ENCODE results near the gene EID3.
"Not testable (repeated sequence)": the region's sequence is repeated elsewhere in the genome, so short reads cannot be mapped to it uniquely, and the experiment has no call there.

The EID3 gene

DNA sequence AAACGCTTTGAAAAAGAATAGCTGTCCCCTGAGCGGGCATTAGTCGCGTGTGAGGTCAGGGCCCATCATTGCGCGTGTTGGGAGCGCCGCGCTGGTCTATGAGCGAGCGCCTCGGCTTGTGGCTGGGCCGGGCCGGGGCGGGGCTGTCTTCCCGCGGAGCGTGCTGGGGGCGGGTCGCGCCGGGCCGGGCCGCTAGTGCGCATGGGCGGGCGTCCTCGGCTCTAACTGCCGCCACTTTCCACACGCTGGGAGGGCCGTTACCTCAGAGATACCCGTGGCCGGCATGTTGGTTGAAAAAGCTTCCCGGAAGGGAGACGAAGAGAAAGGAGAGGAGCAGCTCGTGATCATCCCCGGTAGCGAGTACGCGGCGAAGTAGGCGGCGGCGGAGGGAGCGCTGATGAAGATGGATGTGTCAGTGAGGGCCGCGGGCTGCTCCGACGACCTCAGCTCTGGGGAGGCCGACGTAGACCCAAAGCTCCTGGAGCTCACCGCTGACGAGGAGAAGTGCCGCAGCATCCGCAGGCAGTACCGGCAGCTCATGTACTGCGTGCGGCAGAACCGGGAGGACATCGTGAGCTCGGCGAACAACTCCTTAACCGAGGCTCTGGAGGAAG is at the start of gene EID3:
EID3 (plus strand) TSS at position 202 of the 614 bp plus-strand sequence; CDS start at position 398, 196 bp downstream.
- DNase-seq: no peak

- no peak for DNase-seq
Observed at GRCh38 chr12:104257913-104258472, 45.5 kb upstream of the EID3 start.

- DNase-seq: no peak
Observed at GRCh38 chr12:104258476-104259067, 45.0 kb upstream of the EID3 start.

DNA sequence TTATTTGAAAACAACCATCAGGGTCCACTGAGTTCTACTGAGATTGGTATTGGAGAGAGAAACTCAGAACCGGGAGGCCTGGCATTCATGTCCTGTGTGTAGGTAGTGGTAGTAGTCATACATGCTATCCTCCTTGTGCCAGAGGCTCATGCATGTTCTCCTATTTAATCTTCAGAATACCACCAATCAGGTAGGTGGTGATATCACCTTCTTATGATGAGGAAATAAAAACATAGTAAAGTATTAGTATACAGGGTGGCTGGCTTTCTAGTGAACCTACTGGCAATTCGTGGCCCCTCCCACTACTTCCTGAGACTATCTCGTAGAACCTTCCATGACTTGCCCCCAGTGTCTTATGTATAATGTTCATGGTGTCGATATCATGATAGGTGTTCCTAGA is 40.5 kb upstream of the EID3 start:
- no peak for DNase-seq

GRCh38 chr12:104263580-104264358 is 39.8 kb upstream of the EID3 start:
- DNase-seq: no peak

DNA sequence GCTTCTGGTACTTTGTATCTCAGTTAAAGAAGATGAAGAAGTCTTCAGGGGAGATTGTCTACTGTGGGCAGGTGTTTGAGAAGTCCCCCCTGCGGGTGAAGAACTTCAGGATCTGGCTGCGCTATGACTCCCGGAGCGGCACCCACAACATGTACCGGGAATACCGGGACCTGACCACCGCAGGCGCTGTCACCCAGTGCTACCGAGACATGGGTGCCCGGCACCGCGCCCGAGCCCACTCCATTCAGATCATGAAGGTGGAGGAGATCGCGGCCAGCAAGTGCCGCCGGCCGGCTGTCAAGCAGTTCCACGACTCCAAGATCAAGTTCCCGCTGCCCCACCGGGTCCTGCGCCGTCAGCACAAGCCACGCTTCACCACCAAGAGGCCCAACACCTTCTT is 38.1 kb upstream of the EID3 start:
- not testable (repeated sequence) for DNase-seq

DNA sequence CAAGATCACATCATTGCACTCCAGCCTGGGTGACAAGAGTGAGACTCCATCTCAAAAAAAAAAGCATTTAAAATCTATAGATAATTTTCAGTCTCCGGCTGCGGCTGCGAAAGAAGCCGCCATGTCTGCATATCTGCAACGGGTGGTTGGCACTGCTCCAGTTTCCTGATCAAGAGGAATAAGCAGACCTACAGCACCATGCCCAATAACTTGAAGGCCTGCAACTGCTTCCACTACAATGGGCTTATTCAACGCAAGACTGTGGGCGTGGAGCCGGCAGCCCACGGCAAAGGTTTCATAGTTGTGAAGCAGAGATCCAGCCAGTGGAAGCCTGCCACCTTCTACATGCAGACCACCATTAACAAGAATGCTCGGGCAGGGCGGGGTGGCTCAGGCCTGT is 30.6 kb upstream of the EID3 start:
- no peak for DNase-seq

GRCh38 chr12:104273503-104273902 is 30.0 kb upstream of the EID3 start:
- no peak for DNase-seq

DNA sequence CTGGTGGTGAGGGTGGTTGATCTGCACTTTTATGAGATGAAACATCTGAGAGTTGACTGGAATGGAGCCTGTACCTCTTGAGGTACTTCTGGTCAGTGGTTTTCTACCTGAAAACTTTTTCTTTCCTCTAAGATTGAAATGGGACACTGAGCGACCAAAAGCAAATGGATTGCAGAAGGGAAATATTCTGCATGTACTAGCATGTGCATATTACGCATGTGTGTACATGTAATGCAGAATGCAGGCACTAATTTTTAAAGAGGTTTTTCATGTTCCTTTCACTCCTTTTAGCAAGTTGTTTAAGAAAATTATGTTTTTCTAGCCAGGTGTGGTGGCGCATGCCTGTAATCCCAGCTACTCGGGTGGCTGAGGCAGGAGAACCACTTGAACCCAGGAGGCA is 28.7 kb upstream of the EID3 start:
- DNase-seq: no peak

DNA sequence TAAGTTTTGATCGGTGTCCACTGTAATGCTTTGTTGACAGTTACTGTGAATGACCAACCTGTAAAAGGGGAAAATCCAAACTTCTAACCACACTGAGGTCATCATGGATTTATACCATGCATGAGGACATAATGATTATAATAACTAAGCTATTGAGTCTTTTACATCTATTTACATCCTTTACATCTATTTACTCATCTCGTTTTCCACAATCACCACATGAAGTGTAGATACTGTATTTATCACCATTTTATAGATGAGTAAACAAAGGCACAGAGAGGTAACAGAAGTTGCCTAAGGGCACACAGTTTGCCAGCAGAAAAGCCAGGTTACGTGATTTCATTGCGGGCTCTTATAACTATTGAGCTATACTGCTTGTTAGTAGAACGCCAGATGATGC is 27.9 kb upstream of the EID3 start:
- no peak for DNase-seq

DNA sequence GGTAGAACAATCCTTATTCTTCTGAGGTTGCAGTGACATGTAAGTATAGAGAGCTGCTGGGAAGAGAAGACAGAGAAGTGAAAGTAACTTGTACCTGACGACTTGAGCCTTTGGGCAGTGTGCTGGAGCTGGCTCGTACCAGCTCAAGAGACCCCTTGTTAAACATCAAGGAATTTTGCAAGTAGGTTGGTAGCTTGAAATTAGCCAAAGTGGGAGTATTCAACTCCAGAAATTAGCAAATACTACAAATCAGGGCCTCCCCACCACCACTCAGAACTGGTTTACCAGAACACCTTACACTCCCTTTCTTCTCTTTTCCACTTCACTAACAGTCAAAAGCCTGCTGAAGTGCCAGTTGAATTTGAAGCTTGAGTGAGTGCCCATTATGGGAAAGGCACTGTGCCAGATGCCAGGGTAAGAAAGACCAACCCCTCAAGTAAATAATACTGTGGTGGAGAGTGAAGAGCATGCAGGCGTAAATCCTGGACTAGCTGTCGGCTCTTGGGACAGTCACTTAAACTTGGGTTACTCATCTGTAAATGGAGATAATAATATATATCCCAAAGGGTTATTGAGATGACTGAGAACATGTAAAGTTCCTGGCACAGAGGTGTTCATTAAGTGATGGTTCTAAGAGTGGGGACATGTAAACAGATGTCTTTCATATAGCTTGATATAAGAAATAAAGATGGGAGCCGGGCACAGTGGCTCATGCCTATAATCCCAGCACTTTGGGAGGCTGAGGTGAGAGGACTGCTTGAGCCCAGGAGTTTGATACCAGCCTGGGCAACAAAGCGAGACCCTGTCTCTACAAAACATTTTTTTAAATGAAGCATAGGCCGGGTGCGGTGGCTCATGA is 27.0 kb upstream of the EID3 start:
- no peak for DNase-seq

- DNase-seq: no peak
Observed at GRCh38 chr12:104279164-104279563, 24.4 kb upstream of the EID3 start.

- no peak for DNase-seq
Observed at GRCh38 chr12:104280111-104280510, 23.4 kb upstream of the EID3 start.

- DNase-seq: peak in 1 of 2 donors; percentile 27
Observed at GRCh38 chr12:104280717-104281458, 22.7 kb upstream of the EID3 start.

DNA sequence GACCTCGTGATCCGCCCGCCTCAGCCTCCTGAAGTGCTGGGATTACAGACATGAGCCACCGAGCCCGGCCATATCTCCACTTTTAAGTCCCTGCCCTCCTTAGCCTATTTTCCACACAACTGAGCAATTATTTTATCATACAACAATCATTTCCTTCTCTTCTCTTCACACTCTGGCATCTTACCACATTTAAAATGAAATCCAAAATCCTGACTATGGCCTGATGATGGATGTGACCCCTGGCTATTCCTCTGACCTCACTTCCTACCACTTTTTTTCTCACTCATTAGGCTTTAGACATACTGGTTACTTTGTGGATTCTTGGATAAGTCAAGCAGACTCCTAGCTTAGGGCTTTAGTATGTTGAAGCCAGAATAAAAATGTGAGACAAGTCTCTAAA is 21.9 kb upstream of the EID3 start:
- DNase-seq: no peak

DNA sequence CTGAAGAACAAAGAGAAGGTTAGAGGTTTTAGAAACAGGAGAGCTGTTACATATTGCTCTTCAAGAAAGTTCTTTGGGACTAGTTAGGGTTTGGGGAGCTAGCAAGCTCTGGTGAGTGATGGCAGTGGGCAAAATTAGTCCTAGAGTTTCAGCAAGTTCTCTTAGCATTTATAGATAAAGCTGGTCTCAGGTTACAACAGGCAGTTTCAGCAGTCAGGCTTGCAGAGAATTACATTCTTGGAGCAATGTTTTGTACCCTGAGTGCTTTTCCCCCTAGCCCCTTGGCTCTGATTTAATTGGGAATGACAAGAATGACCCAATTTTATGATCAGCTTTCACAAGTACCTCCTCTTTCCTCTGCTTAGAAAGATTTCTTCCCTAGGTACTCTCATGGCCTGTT is 21.4 kb upstream of the EID3 start:
- DNase-seq: no peak

DNA sequence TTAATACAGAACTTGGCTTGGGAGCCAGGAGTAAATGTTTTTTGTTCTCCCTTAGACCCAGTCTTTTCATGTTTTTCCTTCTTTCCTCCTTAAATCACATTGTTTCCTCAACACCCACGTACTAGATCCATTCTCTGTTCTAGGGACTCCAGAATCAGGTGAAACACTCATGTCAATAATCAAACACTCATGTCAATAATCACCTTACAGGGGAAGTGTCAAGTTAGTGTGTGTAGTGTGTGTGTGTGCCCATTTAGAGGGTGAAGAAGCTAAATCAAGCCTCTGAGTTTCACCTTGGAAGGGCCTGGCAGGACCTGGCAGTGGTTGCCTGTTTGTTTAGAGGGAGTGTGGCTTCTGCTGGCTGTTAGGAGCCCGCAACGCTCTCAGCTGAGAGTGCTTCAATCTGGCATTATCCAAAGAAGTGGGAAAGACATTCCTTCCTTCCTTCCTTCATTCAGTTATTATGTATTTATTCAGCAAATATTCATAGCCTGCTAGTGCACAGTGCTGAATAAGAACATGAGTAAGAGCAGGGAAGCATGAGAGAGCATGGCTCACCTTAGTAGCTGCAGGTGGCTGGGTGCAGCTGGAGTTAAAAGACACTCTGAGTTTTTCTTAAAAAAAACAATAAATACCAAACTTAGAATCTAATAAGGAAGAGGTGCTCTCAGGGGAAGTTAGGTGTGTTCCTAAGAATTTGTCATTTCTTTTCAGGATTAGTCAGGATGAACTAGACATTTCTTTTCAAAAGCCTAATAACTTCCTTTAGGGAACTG is 17.6 kb upstream of the EID3 start:
- no peak for DNase-seq

DNA sequence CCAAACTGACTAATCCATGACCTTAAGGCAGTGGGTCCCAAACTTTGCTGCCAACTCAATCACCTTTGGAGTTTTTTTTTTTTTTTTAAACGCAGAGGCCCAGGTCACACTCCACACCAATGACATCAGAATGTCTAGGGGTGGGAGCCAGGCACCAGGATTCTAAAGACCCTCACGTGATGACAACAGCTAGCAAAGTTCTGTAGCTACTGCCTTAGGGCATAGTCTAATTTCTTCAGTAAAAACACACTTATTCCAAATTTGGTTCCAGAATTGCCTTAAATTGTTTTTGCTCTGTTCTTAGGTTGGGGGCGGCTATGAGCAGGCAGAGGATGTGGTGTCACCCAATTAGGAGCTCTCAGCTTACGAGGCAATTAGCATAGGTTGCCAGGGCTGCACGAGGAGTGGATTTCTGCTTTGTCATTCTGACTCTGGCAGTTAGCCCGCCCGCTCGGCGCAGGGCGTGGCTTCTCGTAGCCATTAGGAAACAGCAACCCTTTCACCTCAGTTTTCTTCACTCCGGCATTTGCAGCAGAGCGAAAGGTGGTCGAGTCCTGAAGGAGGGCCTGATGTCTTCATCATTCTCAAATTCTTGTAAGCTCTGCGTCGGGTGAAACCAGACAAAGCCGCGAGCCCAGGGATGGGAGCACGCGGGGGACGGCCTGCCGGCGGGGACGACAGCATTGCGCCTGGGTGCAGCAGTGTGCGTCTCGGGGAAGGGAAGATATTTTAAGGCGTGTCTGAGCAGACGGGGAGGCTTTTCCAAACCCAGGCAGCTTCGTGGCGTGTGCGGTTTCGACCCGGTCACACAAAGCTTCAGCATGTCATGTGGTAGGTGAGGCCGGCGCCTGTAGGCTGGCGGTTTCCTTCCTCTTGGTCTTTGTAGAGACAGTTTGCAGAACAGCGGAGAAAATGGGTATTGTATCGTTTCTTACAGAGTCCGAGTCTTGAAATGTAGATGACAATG is 16.7 kb upstream of the EID3 start:
- DNase-seq: peak; percentile 76 to 94

GRCh38 chr12:104288635-104289274 is 14.8 kb upstream of the EID3 start:
- DNase-seq: peak; percentile 50 to 64

GRCh38 chr12:104290320-104290719 is 13.2 kb upstream of the EID3 start:
- no peak for DNase-seq

Measured in bone marrow (tissue), 2 donors.